Measurements from ENCODE around the gene QKI.

DNA sequence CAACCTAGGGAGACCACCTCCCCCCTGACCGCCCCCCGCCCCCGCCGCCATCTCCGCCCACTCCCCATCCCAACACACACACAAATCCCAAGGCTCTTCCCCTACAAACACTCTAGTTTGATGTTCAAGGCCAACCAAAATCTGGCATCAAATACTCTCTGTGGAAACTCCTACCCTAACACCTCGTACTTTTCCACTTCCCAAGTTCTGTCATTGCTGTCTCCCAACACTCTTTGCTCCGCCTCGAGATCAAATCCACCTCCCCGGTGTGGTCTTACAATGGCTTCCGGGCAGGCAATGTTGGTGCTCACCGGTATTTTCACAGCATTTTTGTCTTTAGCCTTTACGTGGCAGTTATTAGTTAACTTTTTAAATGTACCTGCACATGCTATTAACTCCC is 4.8 kb upstream of the QKI start:
- TF ChIP-seq GATA3 (IDR thresholded peaks at IDR 0.05; ENCODE audit: low read depth, low read length), result no peak
- TF ChIP-seq GATA2 (IDR thresholded peaks at IDR 0.05; ENCODE audit: low read depth, low read length), result no peak

All from SH-SY5Y (cell line).